Uterus (tissue), 2 donors: Measurements from ENCODE around the gene UQCC2.

Experiments used
- POLR2A ChIP-seq, 2 donors: fragments of 450-650 bp; IDR thresholded peaks; one replicate each; pipeline ENCODE4 v1.6.1; 2016; ENCODE audit warnings: antibody characterized with exemption in 2 of 2, mild to moderate bottlenecking in 1 of 2, moderate library complexity in 1 of 2
- TF ChIP-seq, protein P1 (sequence below), 4 experiments: fragments of 200-600 bp in 2 of 4; fragments of 450-650 bp in 2 of 4; sonication (generic) in 2 of 4; IDR thresholded peaks; one replicate each; pipeline ENCODE4 v1.5.1; 2016 to 2019; ENCODE audit warnings: antibody characterized with exemption in 4 of 4, mild to moderate bottlenecking in 2 of 4, moderate library complexity in 1 of 4

DNA sequence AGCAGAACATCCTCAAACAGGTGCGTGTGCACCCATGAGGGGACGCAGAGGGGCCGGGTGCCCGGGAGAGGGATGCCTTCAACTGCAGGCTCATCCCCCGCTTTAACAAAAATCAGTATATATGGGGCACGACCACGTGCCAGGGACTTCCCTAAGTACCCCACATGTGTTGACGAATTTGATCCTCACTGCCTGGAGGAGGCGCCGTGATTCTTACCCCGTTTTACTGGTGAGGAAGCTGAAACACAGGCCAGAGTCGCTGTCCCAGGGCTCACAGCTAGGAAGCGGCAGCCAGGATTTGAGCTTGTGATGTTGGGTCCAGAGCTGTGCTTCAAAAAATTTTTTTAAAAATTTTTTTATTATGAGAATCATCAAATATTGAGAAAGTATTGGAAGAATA is 45.5 kb downstream of the UQCC2 start:
- TF ChIP-seq, protein P1, sequence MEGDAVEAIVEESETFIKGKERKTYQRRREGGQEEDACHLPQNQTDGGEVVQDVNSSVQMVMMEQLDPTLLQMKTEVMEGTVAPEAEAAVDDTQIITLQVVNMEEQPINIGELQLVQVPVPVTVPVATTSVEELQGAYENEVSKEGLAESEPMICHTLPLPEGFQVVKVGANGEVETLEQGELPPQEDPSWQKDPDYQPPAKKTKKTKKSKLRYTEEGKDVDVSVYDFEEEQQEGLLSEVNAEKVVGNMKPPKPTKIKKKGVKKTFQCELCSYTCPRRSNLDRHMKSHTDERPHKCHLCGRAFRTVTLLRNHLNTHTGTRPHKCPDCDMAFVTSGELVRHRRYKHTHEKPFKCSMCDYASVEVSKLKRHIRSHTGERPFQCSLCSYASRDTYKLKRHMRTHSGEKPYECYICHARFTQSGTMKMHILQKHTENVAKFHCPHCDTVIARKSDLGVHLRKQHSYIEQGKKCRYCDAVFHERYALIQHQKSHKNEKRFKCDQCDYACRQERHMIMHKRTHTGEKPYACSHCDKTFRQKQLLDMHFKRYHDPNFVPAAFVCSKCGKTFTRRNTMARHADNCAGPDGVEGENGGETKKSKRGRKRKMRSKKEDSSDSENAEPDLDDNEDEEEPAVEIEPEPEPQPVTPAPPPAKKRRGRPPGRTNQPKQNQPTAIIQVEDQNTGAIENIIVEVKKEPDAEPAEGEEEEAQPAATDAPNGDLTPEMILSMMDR (IDR thresholded peaks at IDR 0.05) = no peak
- TF ChIP-seq POLR2A (IDR thresholded peaks at IDR 0.05) = no peak
